HFFc6 (cell line): ENCODE results near the gene HMOX1. TPM values are rescaled to one million over a fixed set of nuclear protein-coding genes. Genes with fewer than 3 reads are reported as not detected.

ENCODE experiments used
- DNase-seq: peaks from one replicate; pipeline ENCODE4 v3.0.0-alpha.2; 2018
- H3K27ac Mint-ChIP-seq: 2 replicates; pipeline ENCODE4 v1.8.0; 2020; ENCODE audit warnings: mild to moderate bottlenecking, mixed read lengths
- H3K27me3 Mint-ChIP-seq: 2 replicates; pipeline ENCODE4 v1.8.0; 2021; ENCODE audit warnings: mild to moderate bottlenecking, moderate library complexity, mixed read lengths; ENCODE audit not compliant: insufficient read depth
- H3K36me3 Mint-ChIP-seq: 2 replicates; pipeline ENCODE4 v1.8.0; 2021; ENCODE audit warnings: low read depth, mixed read lengths
- H3K4me1 Mint-ChIP-seq: 2 replicates; pipeline ENCODE4 v1.8.0; 2020; ENCODE audit warnings: low read depth, mixed read lengths
- H3K4me3 Mint-ChIP-seq: 2 replicates; pipeline ENCODE4 v1.8.0; 2020; ENCODE audit warnings: mild to moderate bottlenecking, moderate library complexity, mixed read lengths
- H3K9me3 Mint-ChIP-seq: 2 replicates; pipeline ENCODE4 v1.8.0; 2020; ENCODE audit warnings: mild to moderate bottlenecking, mixed read lengths
- CTCF ChIP-seq: fragments of 200-600 bp; sonication (generic); IDR thresholded peaks from 2 replicates; pipeline ENCODE4 v1.5.0; 2021; ENCODE audit warnings: antibody characterized with exemption, mild to moderate bottlenecking
- total RNA-seq, 6 experiments: library from RNA; stranded (reverse); fragmentation: NEBNext Ultra II Directional; extraction: Animal tissue kit (Norgen Biotek cat#: 25700); gene quantifications; 2 replicates in 1 of 6; 3 replicates in 5 of 6; pipeline ENCODE4 v1.2.3, GENCODE V29; 2021

The HMOX1 gene
- total RNA-seq, 6 experiments from 2014 or later = 51.2 to 117 (median 56.2) TPM

GRCh38 chr22:35413624-35414023 lies 32.7 kb downstream of the HMOX1 start:
- Mint-ChIP-seq H3K27ac (no peak overlapping the region), H3K9me3 (no peaks in the 10 kb centered on the region), H3K4me3 (no peak overlapping the region), H3K27me3 (peaks cover 5% of the 10 kb centered on the region), H3K4me1 (peaks cover 4% of the 10 kb centered on the region; the same call in 1 of the 2 replicates), H3K36me3 (peaks cover 18% of the 10 kb centered on the region)
- DNase-seq = no peak
- TF ChIP-seq CTCF = no peak

- Mint-ChIP-seq H3K27ac (no peak overlapping the region), H3K36me3 (peaks cover 16% of the 10 kb centered on the region), H3K4me3 (no peak overlapping the region), H3K4me1 (peaks cover 4% of the 10 kb centered on the region; the same call in 1 of the 2 replicates), H3K27me3 (peaks cover 2% of the 10 kb centered on the region), H3K9me3 (no peaks in the 10 kb centered on the region)
- no peak for DNase-seq
- TF ChIP-seq CTCF = no peak
These were observed 36.7 kb downstream of the HMOX1 start for GRCh38 chr22:35417606-35418005.

GRCh38 chr22:35418088-35418487 lies 37.2 kb downstream of the HMOX1 start:
- H3K4me1 Mint-ChIP-seq = peaks cover 4% of the 10 kb centered on the region; the same call in 1 of the 2 replicates
- no peak for TF ChIP-seq CTCF
- peaks cover 2% of the 10 kb centered on the region for H3K27me3 Mint-ChIP-seq
- no peak overlapping the region for H3K27ac Mint-ChIP-seq
- H3K36me3 Mint-ChIP-seq = peaks cover 16% of the 10 kb centered on the region
- no peak overlapping the region for H3K4me3 Mint-ChIP-seq
- H3K9me3 Mint-ChIP-seq = no peaks in the 10 kb centered on the region
- DNase-seq = peak; percentile 25

- peaks cover 2% of the 10 kb centered on the region for H3K27me3 Mint-ChIP-seq
- no peak for TF ChIP-seq CTCF
- no peak overlapping the region for H3K27ac Mint-ChIP-seq
- H3K4me1 Mint-ChIP-seq = peaks cover 4% of the 10 kb centered on the region; the same call in 1 of the 2 replicates
- peaks cover 16% of the 10 kb centered on the region for H3K36me3 Mint-ChIP-seq
- no peak overlapping the region for H3K4me3 Mint-ChIP-seq
- H3K9me3 Mint-ChIP-seq = no peaks in the 10 kb centered on the region
- no peak for DNase-seq
These were observed 37.8 kb downstream of the HMOX1 start for GRCh38 chr22:35418731-35419130.

- Mint-ChIP-seq H3K27ac (no peak overlapping the region), H3K27me3 (peaks cover 2% of the 10 kb centered on the region), H3K4me3 (no peak overlapping the region), H3K9me3 (no peaks in the 10 kb centered on the region), H3K36me3 (peaks cover 16% of the 10 kb centered on the region), H3K4me1 (peaks cover 4% of the 10 kb centered on the region; the same call in 1 of the 2 replicates)
- TF ChIP-seq CTCF = no peak
- DNase-seq = no peak
These were observed 38.9 kb downstream of the HMOX1 start for GRCh38 chr22:35419756-35420155.

- no peak for TF ChIP-seq CTCF
- Mint-ChIP-seq H3K36me3 (peaks cover 15% of the 10 kb centered on the region), H3K4me1 (peaks cover 13% of the 10 kb centered on the region), H3K27ac (no peak overlapping the region), H3K27me3 (no peaks in the 10 kb centered on the region; the same call in 1 of the 2 replicates), H3K9me3 (no peaks in the 10 kb centered on the region), H3K4me3 (no peak overlapping the region)
- no peak for DNase-seq
These were observed 40.2 kb downstream of the HMOX1 start for GRCh38 chr22:35421121-35421520.
